Smooth muscle cell (in vitro differentiated cells): ENCODE measurements around the gene NEGR1. TPM values are rescaled to one million over a fixed set of nuclear protein-coding genes. Genes with fewer than 3 reads are reported as not detected.

Experiments
- polyA plus RNA-seq: library from polyadenylated mRNA; unstranded; fragments of >200 nt; fragmentation: Nextera tagmentation; extraction: Ambion mirVana; gene quantifications from 2 replicates; pipeline ENCODE4 v1.2.1, GENCODE V29; 2016
- small RNA-seq: library from RNA; depleted of rRNA; stranded (forward); fragments of <200 nt; gene quantifications from one replicate; pipeline ENCODE3, GENCODE V24; 2014
- total RNA-seq: library from RNA; depleted of rRNA; stranded (reverse); fragments of >200 nt; gene quantifications from 2 replicates; pipeline ENCODE4 v1.2.3, GENCODE V29; 2014

Gene NEGR1
- total and polyA plus RNA-seq, 2 experiments from 2014 or later = 0.02 to 0.09 TPM

Small RNA genes lying within 50 kb of the gene (small RNA-seq; reads per million reads assigned to genes)
- gene AL358453.1 (not detected), gene AL359821.1 (not detected)
